ENCODE measurements around the gene TPK1. TPM values are rescaled to one million over a fixed set of nuclear protein-coding genes. Genes with fewer than 3 reads are reported as not detected.

TPK1 gene
- total and polyA plus RNA-seq, 2 of the 13 experiments (the other 11 are each of a cell fraction or from before 2014, with no cell fraction given): 1.0 to 1.2 TPM

GRCh38 chr7:144408121-144408520, 427.7 kb downstream of the TPK1 start:
- Histone ChIP-seq H3K4me1 (ENCODE audit: insufficient read depth, low read length) (no peaks in the 10 kb centered on the region), H3K4me2 (ENCODE audit: low read depth, low read length) (no peak overlapping the region), H2AFZ (ENCODE audit: low read length) (no peak overlapping the region), H3K27me3 (ENCODE audit: control insufficient read depth in 1 of 2, insufficient read depth in 2 of 2, low read length in 2 of 2) (peaks cover 0 to 8% of the 10 kb centered on the region in 2 experiments; a peak in 3 of 5 replicates), H3K27ac (ENCODE audit: extremely low read length, insufficient read depth, low read length) (no peak overlapping the region), H3K4me3 (replicated peaks in 1 of 3; ENCODE audit: insufficient read depth in 1 of 3, low read depth in 2 of 3, low read length in 3 of 3) (no peak overlapping the region), H3K79me2 (ENCODE audit: insufficient read depth, low read length) (no peaks in the 10 kb centered on the region), H3K36me3 (replicated peaks in 1 of 2; ENCODE audit: control insufficient read depth in 1 of 2, insufficient read depth in 2 of 2, low read length in 2 of 2) (no peaks in the 10 kb centered on the region), H3K9ac (ENCODE audit: insufficient read depth, low read depth, low read length) (no peak overlapping the region), H4K20me1 (ENCODE audit: insufficient read depth, low read length) (no peaks in the 10 kb centered on the region), H3K9me3 (ENCODE audit: low read length) (no peaks in the 10 kb centered on the region)
- no peak for FAIRE-seq
- ChIA-PET CTCF (ENCODE audit: low intra/inter-chr PET ratio, low total read pairs) (no interaction called here), POLR2A (no interaction called here)
- TF ChIP-seq ZBTB37 (CRISPR knock-in tag; IDR thresholded peaks at IDR 0.05): no peak
- TF ChIP-seq ZNF770 (CRISPR knock-in tag; IDR thresholded peaks at IDR 0.05): no peak
- no peak for TF ChIP-seq POGZ (CRISPR knock-in tag; IDR thresholded peaks at IDR 0.05)
- no peak for TF ChIP-seq PHF5A (CRISPR knock-in tag; IDR thresholded peaks at IDR 0.05; ENCODE audit: low read depth, unreplicated experiment)
- TF ChIP-seq RNF2 (conservative IDR thresholded peaks at IDR 0.05; ENCODE audit: low read depth): no peak
- no peak for TF ChIP-seq ZNF7 (CRISPR knock-in tag; IDR thresholded peaks at IDR 0.05)
- TF ChIP-seq ZNF773 (CRISPR knock-in tag; IDR thresholded peaks at IDR 0.05; ENCODE audit: borderline replicate concordance): no peak
- no peak for TF ChIP-seq THAP11 (CRISPR knock-in tag; IDR thresholded peaks at IDR 0.05)
- no peak for TF ChIP-seq CCAR2 (optimal IDR thresholded peaks at IDR 0.05; ENCODE audit: low read depth, low read length)
- TF ChIP-seq, protein P1, sequence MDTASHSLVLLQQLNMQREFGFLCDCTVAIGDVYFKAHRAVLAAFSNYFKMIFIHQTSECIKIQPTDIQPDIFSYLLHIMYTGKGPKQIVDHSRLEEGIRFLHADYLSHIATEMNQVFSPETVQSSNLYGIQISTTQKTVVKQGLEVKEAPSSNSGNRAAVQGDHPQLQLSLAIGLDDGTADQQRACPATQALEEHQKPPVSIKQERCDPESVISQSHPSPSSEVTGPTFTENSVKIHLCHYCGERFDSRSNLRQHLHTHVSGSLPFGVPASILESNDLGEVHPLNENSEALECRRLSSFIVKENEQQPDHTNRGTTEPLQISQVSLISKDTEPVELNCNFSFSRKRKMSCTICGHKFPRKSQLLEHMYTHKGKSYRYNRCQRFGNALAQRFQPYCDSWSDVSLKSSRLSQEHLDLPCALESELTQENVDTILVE (CRISPR knock-in tag; IDR thresholded peaks at IDR 0.05): no peak
- TF ChIP-seq, protein P2, sequence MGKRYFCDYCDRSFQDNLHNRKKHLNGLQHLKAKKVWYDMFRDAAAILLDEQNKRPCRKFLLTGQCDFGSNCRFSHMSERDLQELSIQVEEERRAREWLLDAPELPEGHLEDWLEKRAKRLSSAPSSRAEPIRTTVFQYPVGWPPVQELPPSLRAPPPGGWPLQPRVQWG (CRISPR knock-in tag; IDR thresholded peaks at IDR 0.05; ENCODE audit: borderline replicate concordance, low read depth): no peak
- no peak for TF ChIP-seq ELF1 (CRISPR knock-in tag; IDR thresholded peaks at IDR 0.05)
- no peak for TF ChIP-seq RFX3 (CRISPR knock-in tag; IDR thresholded peaks at IDR 0.05)
- TF ChIP-seq, protein P3, sequence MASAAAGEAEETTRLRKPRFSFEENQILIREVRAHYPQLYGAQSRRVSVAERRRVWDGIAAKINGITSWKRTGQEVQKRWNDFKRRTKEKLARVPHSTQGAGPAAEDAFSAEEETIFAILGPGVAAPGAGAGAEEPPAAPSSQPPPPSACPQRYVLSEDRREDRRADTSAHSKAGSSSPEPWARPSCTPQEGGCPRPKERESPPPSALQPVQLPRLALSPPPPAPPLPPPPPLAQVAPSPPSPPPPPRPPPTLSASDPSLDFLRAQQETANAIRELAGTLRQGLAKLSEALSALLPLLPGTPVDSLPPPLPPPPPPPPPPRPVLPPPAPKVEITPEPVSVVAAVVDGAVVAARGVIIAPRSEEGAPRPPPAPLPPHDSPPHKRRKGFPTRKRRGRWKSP (CRISPR knock-in tag; IDR thresholded peaks at IDR 0.05): no peak
- no peak for TF ChIP-seq ZNF547 (CRISPR knock-in tag; IDR thresholded peaks at IDR 0.05)
- in situ Hi-C loops (cut with HindIII; ENCODE audit: extremely low pct_ligation_motif_present, low pct_unique_long_range_greater_than_20kb) (no loop called here), intact Hi-C loops (cut with micrococcal nuclease; ENCODE audit: unreplicated experiment) (no loop called here)
- no peak for ATAC-seq
- WGBS (ENCODE audit: low lambda C conversion rate): 0% methylated on average over 3 of the region's 3 CpGs
- no TSS peak for BruUV-seq (replicated peaks)
- DNase-seq (ENCODE audit: low spot score): no peak

All from HepG2 (cell line).